ENCODE results near the gene PMM2. TPM values are rescaled to one million over a fixed set of nuclear protein-coding genes. Genes with fewer than 3 reads are reported as not detected.

PMM2 gene
- total and polyA plus RNA-seq, 9 of the 15 experiments (the other 6 are each of a cell fraction or from before 2014, with no cell fraction given) = 5.6 to 42.7 (median 25.9) TPM

DNA sequence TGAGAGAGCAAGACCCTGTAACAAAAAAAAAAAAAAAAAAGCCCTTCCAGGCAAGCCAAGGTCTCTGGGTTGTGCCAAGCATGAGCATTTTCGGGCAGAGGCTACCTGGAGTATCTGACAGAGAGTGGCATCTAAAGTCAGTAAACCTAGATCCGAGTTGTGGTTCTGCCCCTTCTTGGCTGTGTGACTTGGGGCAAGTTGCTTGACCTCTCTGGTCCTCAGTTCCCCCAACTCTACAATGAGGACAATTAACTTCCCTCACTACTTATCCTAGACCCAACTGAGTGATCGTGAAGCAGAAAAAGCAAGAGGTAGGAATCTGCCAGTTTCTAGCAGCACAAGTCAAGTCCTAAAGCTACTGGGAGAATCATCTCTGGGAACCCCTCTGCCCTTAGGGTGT lies 34.6 kb upstream of the PMM2 start:
- Histone ChIP-seq H3K27me3 (ENCODE audit: control insufficient read depth in 2 of 2, insufficient read depth in 2 of 2, low read length in 2 of 2) (peaks cover 32 to 68% of the 10 kb centered on the region in 2 experiments; a peak in 4 of 5 replicates), H4K20me1 (replicated peaks; ENCODE audit: control insufficient read depth, insufficient read depth, low read length) (peaks cover 6% of the 10 kb centered on the region), H3K79me2 (ENCODE audit: control insufficient read depth, insufficient read depth, low read length) (no peaks in the 10 kb centered on the region), H3K9me1 (ENCODE audit: control insufficient read depth, insufficient read depth, low read length) (no peaks in the 10 kb centered on the region), H3K36me3 (ENCODE audit: control insufficient read depth, insufficient read depth, low read length) (no peaks in the 10 kb centered on the region), H2AFZ (ENCODE audit: low read depth, low read length) (no peak overlapping the region), H3K4me3 (no peak overlapping the region), H3K27ac (ENCODE audit: extremely low read depth, low read depth, low read length) (no peak overlapping the region), H3K9me3 (replicated peaks; ENCODE audit: control insufficient read depth, insufficient read depth, low read depth, low read length) (no peaks in the 10 kb centered on the region), H3K4me1 (replicated peaks in 1 of 2; ENCODE audit: control insufficient read depth in 2 of 2, insufficient read depth in 2 of 2, low read length in 2 of 2) (no peaks in the 10 kb centered on the region), H3K4me2 (ENCODE audit: insufficient read depth, low read length) (no peak overlapping the region), H3K9ac (ENCODE audit: insufficient read depth in 1 of 2, low read depth in 2 of 2, low read length in 2 of 2) (no peak overlapping the region)
- 6% methylated on average over 3 of the region's 3 CpGs for WGBS (ENCODE audit: insufficient coverage, low coverage, missing lambda C conversion rate)
- ChIA-PET POLR2A (no interaction called here), CTCF (ENCODE audit: low intra/inter-chr PET ratio) (no interaction called here)
- ATAC-seq = no peak
- intact Hi-C loops (cut with micrococcal nuclease) (no loop called here), in situ Hi-C loops (cut with MboI) (no loop called here)
- BruUV-seq (replicated peaks) = no TSS peak
- no peak for DNase-seq (ENCODE audit: extremely low read depth in 1 of 4, low spot score in 3 of 4)
- TF ChIP-seq ZNF766 (CRISPR knock-in tag; conservative IDR thresholded peaks at IDR 0.05) (no peak), SP1 (CRISPR knock-in tag; IDR thresholded peaks at IDR 0.05) (no peak), U2AF2 (optimal IDR thresholded peaks at IDR 0.05; ENCODE audit: low read depth, low read length) (no peak), CHD1 (IDR thresholded peaks at IDR 0.05; ENCODE audit: low read length) (no peak), ZFP36 (IDR thresholded peaks at IDR 0.05; ENCODE audit: low read depth, low read length, partially characterized antibody) (peak; percentile 82), RBM25 (IDR thresholded peaks at IDR 0.05; ENCODE audit: low read depth, low read length, severe bottlenecking) (peak; percentile 89), BRD9 (IDR thresholded peaks at IDR 0.05; ENCODE audit: low read depth, partially characterized antibody) (no peak), KDM1A (IDR thresholded peaks at IDR 0.05) (peak in 1 of 2 experiments; percentile 44; a peak in 1 of 4 replicates), ASH1L (IDR thresholded peaks at IDR 0.05; ENCODE audit: borderline replicate concordance, low read depth, partially characterized antibody) (no peak), HIVEP1 (CRISPR knock-in tag; IDR thresholded peaks at IDR 0.05) (no peak), KDM4B (IDR thresholded peaks at IDR 0.05; ENCODE audit: borderline replicate concordance in 2 of 2, low read depth in 1 of 2) (no peak), ZEB2 (IDR thresholded peaks at IDR 0.05) (no peak), HDAC1 (IDR thresholded peaks at IDR 0.05) (no peak), MTA2 (IDR thresholded peaks at IDR 0.05; ENCODE audit: low read depth) (no peak), NFATC3 (IDR thresholded peaks at IDR 0.05) (no peak), CBFA2T2 (conservative IDR thresholded peaks at IDR 0.05) (no peak), CXXC5 (CRISPR knock-in tag; IDR thresholded peaks at IDR 0.05) (no peak), CREBBP (IDR thresholded peaks at IDR 0.05; ENCODE audit: low read depth, low read length) (no peak), BCOR (IDR thresholded peaks at IDR 0.05) (peak; percentile 54; the same call in 1 of the 2 replicates)
- TF ChIP-seq, protein P1, sequence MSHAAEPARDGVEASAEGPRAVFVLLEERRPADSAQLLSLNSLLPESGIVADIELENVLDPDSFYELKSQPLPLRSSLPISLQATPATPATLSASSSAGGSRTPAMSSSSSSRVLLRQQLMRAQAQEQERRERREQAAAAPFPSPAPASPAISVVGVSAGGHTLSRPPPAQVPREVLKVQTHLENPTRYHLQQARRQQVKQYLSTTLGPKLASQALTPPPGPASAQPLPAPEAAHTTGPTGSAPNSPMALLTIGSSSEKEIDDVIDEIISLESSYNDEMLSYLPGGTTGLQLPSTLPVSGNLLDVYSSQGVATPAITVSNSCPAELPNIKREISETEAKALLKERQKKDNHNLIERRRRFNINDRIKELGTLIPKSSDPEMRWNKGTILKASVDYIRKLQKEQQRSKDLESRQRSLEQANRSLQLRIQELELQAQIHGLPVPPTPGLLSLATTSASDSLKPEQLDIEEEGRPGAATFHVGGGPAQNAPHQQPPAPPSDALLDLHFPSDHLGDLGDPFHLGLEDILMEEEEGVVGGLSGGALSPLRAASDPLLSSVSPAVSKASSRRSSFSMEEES (CRISPR knock-in tag; IDR thresholded peaks at IDR 0.05) = no peak
- TF ChIP-seq, protein P2, sequence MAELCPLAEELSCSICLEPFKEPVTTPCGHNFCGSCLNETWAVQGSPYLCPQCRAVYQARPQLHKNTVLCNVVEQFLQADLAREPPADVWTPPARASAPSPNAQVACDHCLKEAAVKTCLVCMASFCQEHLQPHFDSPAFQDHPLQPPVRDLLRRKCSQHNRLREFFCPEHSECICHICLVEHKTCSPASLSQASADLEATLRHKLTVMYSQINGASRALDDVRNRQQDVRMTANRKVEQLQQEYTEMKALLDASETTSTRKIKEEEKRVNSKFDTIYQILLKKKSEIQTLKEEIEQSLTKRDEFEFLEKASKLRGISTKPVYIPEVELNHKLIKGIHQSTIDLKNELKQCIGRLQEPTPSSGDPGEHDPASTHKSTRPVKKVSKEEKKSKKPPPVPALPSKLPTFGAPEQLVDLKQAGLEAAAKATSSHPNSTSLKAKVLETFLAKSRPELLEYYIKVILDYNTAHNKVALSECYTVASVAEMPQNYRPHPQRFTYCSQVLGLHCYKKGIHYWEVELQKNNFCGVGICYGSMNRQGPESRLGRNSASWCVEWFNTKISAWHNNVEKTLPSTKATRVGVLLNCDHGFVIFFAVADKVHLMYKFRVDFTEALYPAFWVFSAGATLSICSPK (IDR thresholded peaks at IDR 0.05; ENCODE audit: borderline replicate concordance) = no peak
- TF ChIP-seq, protein P3, sequence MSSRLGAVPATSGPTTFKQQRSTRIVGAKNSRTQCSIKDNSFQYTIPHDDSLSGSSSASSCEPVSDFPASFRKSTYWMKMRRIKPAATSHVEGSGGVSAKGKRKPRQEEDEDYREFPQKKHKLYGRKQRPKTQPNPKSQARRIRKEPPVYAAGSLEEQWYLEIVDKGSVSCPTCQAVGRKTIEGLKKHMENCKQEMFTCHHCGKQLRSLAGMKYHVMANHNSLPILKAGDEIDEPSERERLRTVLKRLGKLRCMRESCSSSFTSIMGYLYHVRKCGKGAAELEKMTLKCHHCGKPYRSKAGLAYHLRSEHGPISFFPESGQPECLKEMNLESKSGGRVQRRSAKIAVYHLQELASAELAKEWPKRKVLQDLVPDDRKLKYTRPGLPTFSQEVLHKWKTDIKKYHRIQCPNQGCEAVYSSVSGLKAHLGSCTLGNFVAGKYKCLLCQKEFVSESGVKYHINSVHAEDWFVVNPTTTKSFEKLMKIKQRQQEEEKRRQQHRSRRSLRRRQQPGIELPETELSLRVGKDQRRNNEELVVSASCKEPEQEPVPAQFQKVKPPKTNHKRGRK (tag; IDR thresholded peaks at IDR 0.05) = no peak
- no peak for FAIRE-seq

Data from K562 (cell line).